ENCODE results near the gene PLAGL2.

PLAGL2 gene

DNA sequence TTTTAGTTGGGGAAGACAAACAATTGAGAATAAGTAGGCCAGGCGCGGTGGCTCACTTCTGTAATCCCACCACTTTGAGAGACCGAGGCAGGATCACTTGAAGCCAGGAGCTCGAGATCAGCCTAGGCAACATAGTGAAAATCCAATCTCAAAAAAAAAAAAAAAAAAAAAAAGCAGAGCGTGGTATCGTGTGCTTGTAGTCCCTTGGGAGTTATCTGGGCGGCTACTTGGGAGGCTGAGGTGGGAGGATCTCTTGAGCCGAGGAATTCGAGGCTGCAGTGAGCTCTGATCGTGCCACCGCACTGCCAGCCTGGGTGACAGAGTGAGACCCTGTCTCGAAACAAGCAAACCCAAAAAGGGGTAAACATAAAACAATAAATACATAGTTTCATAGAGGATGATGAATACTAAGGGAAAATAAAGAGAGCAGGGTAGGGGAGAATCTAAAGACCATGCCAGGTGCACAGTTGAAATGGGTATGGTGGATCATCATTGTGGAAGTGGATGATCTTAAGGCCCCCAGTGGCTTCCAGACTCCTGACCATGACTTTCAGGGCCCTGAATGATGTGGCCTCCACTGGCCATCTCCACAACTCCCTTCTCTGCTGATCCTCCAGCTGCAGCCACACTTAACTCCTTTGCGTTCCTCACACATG lies 1.1 kb upstream of the PLAGL2 start:
- Histone ChIP-seq H3K4me2 (ENCODE audit: low read length) (peak overlapping the region; percentile 77), H3K9ac (ENCODE audit: low read length) (peak overlapping the region; percentile 97), H3K79me2 (ENCODE audit: low read length) (peaks cover 79% of the 10 kb centered on the region), H3K4me3 (ENCODE audit: low read length) (peak overlapping the region; percentile 94), H2AFZ (ENCODE audit: low read depth, low read length) (no peak overlapping the region), H3K36me3 (replicated peaks; ENCODE audit: low read depth, low read length) (peaks cover 40% of the 10 kb centered on the region), H3K27me3 (ENCODE audit: low read depth, low read length) (no peaks in the 10 kb centered on the region), H3K27ac (ENCODE audit: low read length) (no peak overlapping the region), H4K20me1 (ENCODE audit: insufficient read depth, low read length) (peaks cover 25% of the 10 kb centered on the region), H3K9me3 (ENCODE audit: insufficient read depth, low read length) (no peaks in the 10 kb centered on the region), H3K4me1 (ENCODE audit: low read length) (peaks cover 27% of the 10 kb centered on the region)
- no peak for TF ChIP-seq EZH2phosphoT487 (IDR thresholded peaks at IDR 0.05; ENCODE audit: low read depth)
- TF ChIP-seq, protein P1, sequence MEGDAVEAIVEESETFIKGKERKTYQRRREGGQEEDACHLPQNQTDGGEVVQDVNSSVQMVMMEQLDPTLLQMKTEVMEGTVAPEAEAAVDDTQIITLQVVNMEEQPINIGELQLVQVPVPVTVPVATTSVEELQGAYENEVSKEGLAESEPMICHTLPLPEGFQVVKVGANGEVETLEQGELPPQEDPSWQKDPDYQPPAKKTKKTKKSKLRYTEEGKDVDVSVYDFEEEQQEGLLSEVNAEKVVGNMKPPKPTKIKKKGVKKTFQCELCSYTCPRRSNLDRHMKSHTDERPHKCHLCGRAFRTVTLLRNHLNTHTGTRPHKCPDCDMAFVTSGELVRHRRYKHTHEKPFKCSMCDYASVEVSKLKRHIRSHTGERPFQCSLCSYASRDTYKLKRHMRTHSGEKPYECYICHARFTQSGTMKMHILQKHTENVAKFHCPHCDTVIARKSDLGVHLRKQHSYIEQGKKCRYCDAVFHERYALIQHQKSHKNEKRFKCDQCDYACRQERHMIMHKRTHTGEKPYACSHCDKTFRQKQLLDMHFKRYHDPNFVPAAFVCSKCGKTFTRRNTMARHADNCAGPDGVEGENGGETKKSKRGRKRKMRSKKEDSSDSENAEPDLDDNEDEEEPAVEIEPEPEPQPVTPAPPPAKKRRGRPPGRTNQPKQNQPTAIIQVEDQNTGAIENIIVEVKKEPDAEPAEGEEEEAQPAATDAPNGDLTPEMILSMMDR (IDR thresholded peaks at IDR 0.05; ENCODE audit: low read depth, low read length) = no peak

DNA sequence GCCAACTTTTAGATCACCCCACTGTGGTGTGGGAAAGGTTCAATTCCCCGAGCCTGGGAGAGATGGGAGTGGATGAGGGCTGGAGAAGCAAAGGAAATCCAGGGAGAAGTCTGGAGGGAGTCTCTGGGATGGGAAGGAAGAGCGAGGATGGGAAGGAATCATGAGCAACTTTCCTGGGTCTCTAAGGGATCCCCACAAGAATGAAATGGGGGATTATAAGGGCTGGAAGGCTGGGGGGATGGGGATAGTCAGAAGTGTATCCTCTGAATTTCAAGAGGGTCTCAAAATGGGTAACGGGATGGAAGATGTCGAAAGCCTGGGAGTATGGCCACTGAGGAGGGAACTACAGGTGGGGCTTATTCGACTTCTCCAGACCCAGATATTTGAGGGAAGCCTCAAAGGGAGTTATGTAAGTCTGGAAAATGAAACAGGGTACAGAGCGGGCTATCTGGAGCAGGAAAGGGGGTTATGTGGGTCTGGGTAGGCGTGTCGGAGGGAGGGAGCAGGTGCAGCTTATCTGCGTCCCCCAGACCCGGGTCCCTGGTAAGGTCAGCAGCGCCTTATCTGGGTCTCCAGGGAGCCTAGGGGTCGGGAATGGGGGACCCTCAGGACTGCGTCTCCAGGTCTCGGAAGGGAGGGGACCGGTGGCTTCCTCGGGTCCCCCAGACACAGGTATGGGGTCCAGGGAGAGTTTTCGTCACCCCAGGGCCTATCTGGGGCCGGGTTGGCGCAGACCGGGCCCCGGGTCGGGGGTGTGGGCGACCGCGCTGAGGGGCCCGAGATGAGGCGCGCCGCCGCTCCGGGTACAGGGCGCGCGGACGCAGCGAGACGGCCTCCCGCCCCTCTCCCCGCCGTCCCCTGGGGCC lies 550 bp downstream of the PLAGL2 start:
- Histone ChIP-seq H3K4me1 (ENCODE audit: low read length) (peaks cover 27% of the 10 kb centered on the region), H3K79me2 (ENCODE audit: low read length) (peaks cover 92% of the 10 kb centered on the region), H3K27ac (ENCODE audit: low read length) (peak overlapping the region; percentile 51), H3K36me3 (replicated peaks; ENCODE audit: low read depth, low read length) (peaks cover 45% of the 10 kb centered on the region), H3K9me3 (ENCODE audit: insufficient read depth, low read length) (no peaks in the 10 kb centered on the region), H3K9ac (ENCODE audit: low read length) (peak overlapping the region; percentile 85), H3K4me3 (ENCODE audit: low read length) (peak overlapping the region; percentile 94), H3K4me2 (ENCODE audit: low read length) (peak overlapping the region; percentile 96), H2AFZ (ENCODE audit: low read depth, low read length) (peak overlapping the region; percentile 11; the same call in 1 of the 2 replicates), H3K27me3 (ENCODE audit: low read depth, low read length) (no peaks in the 10 kb centered on the region), H4K20me1 (ENCODE audit: insufficient read depth, low read length) (peaks cover 41% of the 10 kb centered on the region)
- TF ChIP-seq, protein P1 (IDR thresholded peaks at IDR 0.05; ENCODE audit: low read depth, low read length) = no peak
- TF ChIP-seq EZH2phosphoT487 (IDR thresholded peaks at IDR 0.05; ENCODE audit: low read depth) = no peak

DNA sequence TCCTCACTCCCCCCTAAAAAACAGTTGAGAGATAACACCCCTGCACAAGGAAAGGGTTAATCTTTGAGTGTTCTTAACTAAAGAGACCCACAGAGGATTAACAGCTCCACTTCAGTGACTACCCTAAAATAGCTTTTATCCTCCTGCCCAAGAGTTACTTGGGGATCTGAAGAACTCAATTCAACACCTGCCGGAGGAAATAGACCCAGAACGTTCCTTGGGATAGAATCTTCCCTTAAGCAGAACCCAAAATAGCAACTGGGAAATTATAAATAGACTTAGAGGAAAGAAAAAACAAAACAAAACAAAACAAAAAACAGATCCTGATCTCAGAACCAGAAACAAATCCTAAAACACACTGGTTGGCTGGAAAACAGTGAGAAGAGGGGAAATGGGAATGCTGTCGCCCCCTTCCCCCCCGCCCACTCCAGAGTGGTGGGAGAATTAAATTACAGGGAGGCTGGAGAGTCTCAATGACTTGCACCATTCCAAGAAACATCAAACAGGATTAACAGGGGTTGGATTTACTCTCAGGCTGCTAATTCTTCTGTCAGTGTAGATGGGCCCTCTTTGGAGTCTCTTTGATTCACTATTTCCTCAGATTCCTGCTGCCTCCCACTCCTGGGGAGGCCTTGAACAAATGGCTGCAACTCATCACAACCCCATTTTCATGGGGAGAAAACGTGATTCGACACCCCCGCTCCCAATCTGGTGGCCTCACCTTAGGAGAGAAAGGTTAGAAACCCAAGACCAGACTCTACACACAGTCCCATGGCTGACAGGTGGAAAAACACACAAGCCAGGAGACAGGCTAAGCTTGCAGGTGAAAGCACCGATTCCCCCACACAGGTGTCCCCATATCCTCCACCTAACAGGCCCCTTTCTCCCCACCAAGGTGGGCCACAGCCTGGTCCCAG lies 1.4 kb downstream of the PLAGL2 start:
- peak overlapping the region; percentile 94 for H3K4me3 ChIP-seq (ENCODE audit: low read length)
- H3K4me2 ChIP-seq (ENCODE audit: low read length) = peak overlapping the region; percentile 96
- peaks cover 96% of the 10 kb centered on the region for H3K79me2 ChIP-seq (ENCODE audit: low read length)
- no peak overlapping the region for H2AFZ ChIP-seq (ENCODE audit: low read depth, low read length)
- H4K20me1 ChIP-seq (ENCODE audit: insufficient read depth, low read length) = peaks cover 41% of the 10 kb centered on the region
- peaks cover 48% of the 10 kb centered on the region for H3K36me3 ChIP-seq (replicated peaks; ENCODE audit: low read depth, low read length)
- peak overlapping the region; percentile 85 for H3K9ac ChIP-seq (ENCODE audit: low read length)
- TF ChIP-seq, protein P1 (IDR thresholded peaks at IDR 0.05; ENCODE audit: low read depth, low read length) = no peak
- peak overlapping the region; percentile 51; the same call in 1 of the 2 replicates for H3K27ac ChIP-seq (ENCODE audit: low read length)
- H3K4me1 ChIP-seq (ENCODE audit: low read length) = peaks cover 27% of the 10 kb centered on the region
- H3K9me3 ChIP-seq (ENCODE audit: insufficient read depth, low read length) = no peaks in the 10 kb centered on the region
- H3K27me3 ChIP-seq (ENCODE audit: low read depth, low read length) = no peaks in the 10 kb centered on the region
